GM12874 (cell line): ENCODE results near the gene APOC3.

Experiments
- TF ChIP-seq, protein P1 (sequence below): IDR thresholded peaks from 2 replicates; pipeline ENCODE4 v1.5.1; 2011; ENCODE audit warnings: low read depth, mild to moderate bottlenecking, control low read depth, low read length, moderate library complexity; ENCODE audit not compliant: insufficient read depth

Gene APOC3

DNA sequence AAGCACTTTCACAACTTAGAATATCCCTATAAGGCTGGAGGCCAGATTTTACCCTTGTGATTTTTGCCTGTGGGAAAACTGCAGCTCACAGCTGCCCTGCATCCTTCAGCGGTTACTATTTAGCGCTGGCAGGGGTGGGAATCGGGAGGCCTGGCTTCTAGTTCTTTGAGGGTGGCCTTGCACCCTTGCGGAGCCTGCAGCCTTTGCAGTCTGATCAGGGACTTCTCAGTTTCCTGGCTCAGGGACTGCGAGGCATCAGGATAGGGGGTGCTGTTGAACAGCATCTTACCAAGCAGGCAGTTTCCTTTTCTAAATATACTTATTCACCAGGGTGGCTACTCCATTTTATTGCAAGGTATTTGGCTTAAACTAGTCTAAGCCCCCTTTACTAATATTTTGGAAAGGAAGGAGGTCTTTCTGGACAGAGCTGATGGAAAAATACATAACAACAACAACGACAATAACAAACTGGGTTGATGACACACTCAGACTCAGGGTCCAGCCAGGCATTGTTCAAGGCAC lies 10.6 kb downstream of the APOC3 start:
- TF ChIP-seq, protein P1, sequence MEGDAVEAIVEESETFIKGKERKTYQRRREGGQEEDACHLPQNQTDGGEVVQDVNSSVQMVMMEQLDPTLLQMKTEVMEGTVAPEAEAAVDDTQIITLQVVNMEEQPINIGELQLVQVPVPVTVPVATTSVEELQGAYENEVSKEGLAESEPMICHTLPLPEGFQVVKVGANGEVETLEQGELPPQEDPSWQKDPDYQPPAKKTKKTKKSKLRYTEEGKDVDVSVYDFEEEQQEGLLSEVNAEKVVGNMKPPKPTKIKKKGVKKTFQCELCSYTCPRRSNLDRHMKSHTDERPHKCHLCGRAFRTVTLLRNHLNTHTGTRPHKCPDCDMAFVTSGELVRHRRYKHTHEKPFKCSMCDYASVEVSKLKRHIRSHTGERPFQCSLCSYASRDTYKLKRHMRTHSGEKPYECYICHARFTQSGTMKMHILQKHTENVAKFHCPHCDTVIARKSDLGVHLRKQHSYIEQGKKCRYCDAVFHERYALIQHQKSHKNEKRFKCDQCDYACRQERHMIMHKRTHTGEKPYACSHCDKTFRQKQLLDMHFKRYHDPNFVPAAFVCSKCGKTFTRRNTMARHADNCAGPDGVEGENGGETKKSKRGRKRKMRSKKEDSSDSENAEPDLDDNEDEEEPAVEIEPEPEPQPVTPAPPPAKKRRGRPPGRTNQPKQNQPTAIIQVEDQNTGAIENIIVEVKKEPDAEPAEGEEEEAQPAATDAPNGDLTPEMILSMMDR: 0 out of 2 replicates have a peak, but pooled peaks have one; percentile 4

DNA sequence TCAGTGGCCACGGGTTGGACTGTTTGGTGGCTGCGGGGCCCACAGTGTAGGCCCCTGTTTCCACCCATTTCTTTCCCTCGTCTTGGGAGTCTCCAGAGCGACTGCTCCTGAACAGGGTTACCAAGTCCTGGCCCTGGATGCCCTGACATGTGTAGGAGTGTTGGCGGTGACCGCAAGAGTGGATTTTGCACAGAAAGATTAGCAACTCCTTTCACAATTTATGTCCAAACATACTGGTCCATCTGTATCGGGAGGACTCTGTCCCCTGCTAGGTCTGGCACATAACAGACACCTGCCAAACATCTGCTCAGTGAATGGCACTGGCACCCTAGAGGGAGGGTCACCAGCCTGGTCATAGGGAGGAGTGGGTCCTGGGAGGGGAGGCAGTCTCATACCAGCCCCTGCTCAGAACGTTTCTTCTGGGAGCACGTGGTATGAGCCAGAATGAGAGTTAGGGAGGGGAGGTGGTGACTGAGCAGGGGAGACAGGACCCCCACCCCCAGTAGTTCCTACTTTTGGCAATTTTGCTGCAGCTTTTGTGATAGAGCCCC lies 11.1 kb downstream of the APOC3 start:
- TF ChIP-seq, protein P1: no peak

DNA sequence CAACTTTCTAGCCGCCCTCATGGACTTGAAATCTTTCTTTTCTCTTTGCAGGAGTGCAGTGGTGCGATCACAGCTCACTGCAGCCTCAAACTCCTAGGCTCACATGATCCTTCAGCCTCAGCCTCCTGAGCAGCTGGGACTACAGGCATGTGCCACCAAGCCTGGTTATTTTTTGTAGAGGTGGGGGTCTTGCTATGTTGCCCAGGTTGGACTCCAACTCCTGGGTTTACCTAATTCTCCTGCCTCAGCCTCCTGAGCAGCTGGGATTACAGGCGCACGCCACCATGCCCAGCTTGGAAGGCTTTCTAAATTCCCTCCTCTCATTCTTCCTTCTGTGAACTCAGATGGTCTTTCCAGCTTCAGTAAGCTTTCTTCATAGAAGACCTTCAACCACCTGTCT lies 12.4 kb downstream of the APOC3 start:
- TF ChIP-seq, protein P1: no peak

DNA sequence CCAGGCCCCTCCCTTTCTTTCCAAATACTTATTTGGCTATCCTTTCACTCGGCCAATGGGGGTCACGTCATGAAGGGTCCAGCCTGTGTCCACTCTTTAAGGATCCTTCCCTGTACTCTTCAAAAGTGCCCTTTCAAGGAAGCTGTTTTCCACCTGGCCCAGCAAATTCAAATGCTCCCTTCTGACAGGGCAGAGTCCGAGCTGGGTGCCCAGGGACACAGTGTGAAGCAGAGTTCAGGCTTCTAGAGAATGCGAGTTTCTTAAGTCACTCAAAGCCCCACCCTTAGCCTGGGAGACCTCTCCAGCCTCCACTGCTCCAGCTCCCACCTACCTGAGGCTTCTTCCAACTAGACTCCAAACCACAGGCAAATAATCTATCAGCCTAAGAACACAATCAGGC lies 13.2 kb downstream of the APOC3 start:
- TF ChIP-seq, protein P1: no peak

DNA sequence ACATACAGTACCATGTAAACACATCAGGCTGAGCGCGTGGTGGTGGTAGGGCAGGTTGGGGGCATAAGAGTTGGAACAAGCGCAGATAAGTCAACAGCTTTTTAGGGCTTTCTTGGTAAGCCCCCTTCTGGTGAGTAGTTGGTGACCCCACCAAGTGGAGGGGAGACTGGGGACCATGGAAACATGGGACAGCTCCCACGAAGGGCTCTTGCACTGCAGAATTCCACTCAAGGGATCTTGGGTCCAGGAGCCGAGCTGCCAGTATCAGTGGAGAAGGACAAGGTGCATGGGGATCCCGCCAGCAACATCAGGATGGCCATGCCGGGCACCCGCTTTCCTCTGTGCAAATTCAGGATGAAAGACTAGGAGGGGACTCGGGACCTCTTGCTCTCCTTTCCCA lies 14.0 kb downstream of the APOC3 start:
- TF ChIP-seq, protein P1: no peak

- TF ChIP-seq, protein P1: no peak
Measured at GRCh38 chr11:116844722-116845121, 15.0 kb downstream of the APOC3 start.

DNA sequence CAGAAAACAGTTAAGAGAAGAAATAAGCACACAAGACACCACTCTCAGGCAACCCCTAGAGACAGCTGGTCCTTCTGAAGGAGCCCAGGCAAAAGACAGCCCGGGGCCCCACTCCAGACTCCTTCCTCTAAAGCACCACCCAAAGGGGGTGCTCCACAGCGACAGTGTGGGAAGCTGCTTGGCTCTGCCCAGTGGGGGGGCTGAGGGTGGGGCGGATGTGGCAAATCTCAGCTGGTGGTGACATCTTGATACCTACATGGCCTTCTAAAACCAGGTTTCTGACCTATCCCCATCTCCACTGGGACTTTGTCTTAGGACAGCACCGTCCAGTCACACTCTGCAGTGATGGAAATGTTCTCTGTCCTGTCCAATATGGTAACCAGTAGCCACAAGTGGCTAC lies 17.9 kb downstream of the APOC3 start:
- TF ChIP-seq, protein P1: no peak
